IMR-90 (cell line): ENCODE data around the gene KLHL41. TPM values are rescaled to one million over a fixed set of nuclear protein-coding genes. Genes with fewer than 3 reads are reported as not detected.

Source experiments
- ATAC-seq: fragments of 200-7000 bp; cut with Tn5 transposase; 2 replicates; pipeline ENCODE4 v1.9.1; 2020; ENCODE audit warnings: low read depth, mild to moderate bottlenecking, moderate library complexity
- BruUV-seq: library from RNA; stranded (reverse); fragments of 400-500 nt; replicated peaks from 2 replicates; lab custom pipeline; 2021; lab: Mats Ljungman, UMichigan
- CTCF ChIA-PET: fragments of 300-600 bp; formaldehyde crosslinking; extraction: SDS; loops from one replicate; lab custom pipeline; 2021; ENCODE audit warnings: antibody characterized with exemption; lab: Yijun Ruan, JAX
- POLR2A ChIA-PET: fragments of 300-600 bp; sonication (Branson Sonifier 250); formaldehyde crosslinking; loops from one replicate; lab custom pipeline; 2022; ENCODE audit warnings: antibody characterized with exemption; ENCODE audit not compliant: unreplicated experiment; lab: Charles Lee
- DNase-seq: peaks from one replicate; pipeline ENCODE4 v3.0.0; 2013
- H2AFZ ChIP-seq: replicated peaks from 2 replicates; pipeline ENCODE3; 2013; ENCODE audit warnings: low read length, mild to moderate bottlenecking; ENCODE audit not compliant: poor library complexity
- H2AK5ac ChIP-seq: 2 replicates; pipeline ENCODE4 v1.6.1; 2013; ENCODE audit warnings: low read depth, low read length, inconsistent platforms
- H2AK9ac ChIP-seq: replicated peaks from 2 replicates; pipeline ENCODE3; 2013; ENCODE audit warnings: mild to moderate bottlenecking, low read depth, low read length, moderate library complexity; ENCODE audit not compliant: poor library complexity
- H2BK120ac ChIP-seq: 2 replicates; pipeline ENCODE4 v1.6.1; 2013; ENCODE audit warnings: low read depth, low read length, inconsistent platforms
- H2BK15ac ChIP-seq: 3 replicates; pipeline ENCODE4 v1.6.1; 2013; ENCODE audit warnings: low read depth, low read length, inconsistent platforms
- H2BK20ac ChIP-seq: 2 replicates; pipeline ENCODE4 v1.6.1; 2013; ENCODE audit warnings: low read depth, mild to moderate bottlenecking, inconsistent platforms, low read length, moderate library complexity
- H2BK5ac ChIP-seq: 2 replicates; pipeline ENCODE4 v1.6.1; 2013; ENCODE audit warnings: mild to moderate bottlenecking, low read depth, low read length, inconsistent platforms; ENCODE audit not compliant: poor library complexity, severe bottlenecking
- H3K14ac ChIP-seq: replicated peaks from 2 replicates; pipeline ENCODE4 v1.6.1; 2013; ENCODE audit warnings: low read depth, low read length, inconsistent platforms
- H3K18ac ChIP-seq: 2 replicates; pipeline ENCODE4 v1.6.1; 2013; ENCODE audit warnings: low read depth, low read length, control low read depth
- H3K23ac ChIP-seq: 2 replicates; pipeline ENCODE4 v1.6.1; 2013; ENCODE audit warnings: low read depth, low read length, inconsistent platforms
- H3K27ac ChIP-seq: 2 replicates; pipeline ENCODE4 v1.5.1; 2013; ENCODE audit warnings: mild to moderate bottlenecking, control low read depth, low read length; ENCODE audit not compliant: insufficient read depth
- H3K27me3 ChIP-seq: 2 replicates; pipeline ENCODE4 v1.6.1; 2013; ENCODE audit warnings: low read length; ENCODE audit not compliant: control insufficient read depth, insufficient read depth
- H3K36me3 ChIP-seq: 2 replicates; pipeline ENCODE4 v1.6.1; 2013; ENCODE audit warnings: low read length, mixed read lengths; ENCODE audit not compliant: control insufficient read depth, insufficient read depth
- H3K4ac ChIP-seq: 2 replicates; pipeline ENCODE4 v1.6.1; 2013; ENCODE audit warnings: low read depth, low read length, inconsistent platforms
- H3K4me1 ChIP-seq: 2 replicates; pipeline ENCODE4 v1.6.1; 2013; ENCODE audit warnings: low read length, mixed read lengths; ENCODE audit not compliant: control insufficient read depth, insufficient read depth
- H3K4me2 ChIP-seq: 2 replicates; pipeline ENCODE4 v1.6.1; 2013; ENCODE audit warnings: low read depth, mild to moderate bottlenecking, control low read depth, low read length, moderate library complexity
- H3K4me3 ChIP-seq: 2 replicates; pipeline ENCODE4 v1.5.1; 2013; ENCODE audit warnings: low read depth, mild to moderate bottlenecking, control low read depth, low read length, moderate library complexity; ENCODE audit not compliant: insufficient read depth
- H3K56ac ChIP-seq: 2 replicates; pipeline ENCODE4 v1.6.1; 2013; ENCODE audit warnings: low read length, inconsistent platforms; ENCODE audit not compliant: insufficient read depth; ENCODE audit errors: extremely low read depth
- H3K79me1 ChIP-seq, 2 experiments: 2 replicates each; pipeline ENCODE4 v1.6.1; 2013; ENCODE audit warnings: low read length in 2 of 2, inconsistent platforms in 1 of 2, low read depth in 1 of 2
- H3K9ac ChIP-seq: 2 replicates; pipeline ENCODE4 v1.6.1; 2013; ENCODE audit warnings: low read depth, low read length, control low read depth
- H3K9me1 ChIP-seq: 2 replicates; pipeline ENCODE4 v1.6.1; 2013; ENCODE audit warnings: low read length, inconsistent platforms; ENCODE audit not compliant: insufficient read depth
- H3K9me3 ChIP-seq: 2 replicates; pipeline ENCODE4 v1.6.1; 2013; ENCODE audit warnings: low read length; ENCODE audit not compliant: control insufficient read depth, insufficient read depth
- H4K20me1 ChIP-seq: 2 replicates; pipeline ENCODE4 v1.6.1; 2013; ENCODE audit warnings: low read length, inconsistent platforms; ENCODE audit not compliant: insufficient read depth
- H4K5ac ChIP-seq: 2 replicates; pipeline ENCODE4 v1.6.1; 2013; ENCODE audit warnings: mild to moderate bottlenecking, low read depth, low read length, control low read depth
- H4K8ac ChIP-seq, 2 experiments: 2 replicates each; pipeline ENCODE4 v1.6.1; 2013; ENCODE audit warnings: low read depth in 2 of 2, low read length in 2 of 2, control low read depth in 1 of 2, inconsistent platforms in 1 of 2
- H4K91ac ChIP-seq: 2 replicates; pipeline ENCODE4 v1.6.1; 2013; ENCODE audit warnings: low read depth, low read length, inconsistent platforms; ENCODE audit not compliant: insufficient read depth
- BHLHE40 ChIP-seq: fragments of 150-350 bp; IDR thresholded peaks from 2 replicates; pipeline ENCODE4 v1.6.1; 2016; ENCODE audit warnings: mild to moderate bottlenecking, low read depth, low read length
- CEBPB ChIP-seq: IDR thresholded peaks from 2 replicates; pipeline ENCODE4 v1.6.1; 2012; ENCODE audit warnings: low read depth, low read length, improper control_type of control experiment
- CHD1 ChIP-seq: IDR thresholded peaks from 2 replicates; pipeline ENCODE4 v1.6.1; 2012; ENCODE audit warnings: low read depth, low read length, improper control_type of control experiment
- CTCF ChIP-seq: conservative IDR thresholded peaks from 2 replicates; pipeline ENCODE4 v1.5.1; 2012; ENCODE audit warnings: mild to moderate bottlenecking, low read depth, low read length, improper control_type of control experiment
- ELK1 ChIP-seq: fragments of 150-350 bp; IDR thresholded peaks from 2 replicates; pipeline ENCODE4 v1.6.1; 2016; ENCODE audit warnings: low read depth, mild to moderate bottlenecking, low read length, moderate library complexity, borderline replicate concordance
- FOS ChIP-seq: fragments of 150-350 bp; IDR thresholded peaks from 2 replicates; pipeline ENCODE4 v1.6.1; 2016; ENCODE audit warnings: low read depth, low read length
- MAFK ChIP-seq: IDR thresholded peaks from 2 replicates; pipeline ENCODE4 v1.6.1; 2012; ENCODE audit warnings: low read depth, low read length, improper control_type of control experiment
- MAZ ChIP-seq: IDR thresholded peaks from 2 replicates; pipeline ENCODE4 v1.6.1; 2012; ENCODE audit warnings: low read depth, mild to moderate bottlenecking, low read length, improper control_type of control experiment, moderate library complexity, borderline replicate concordance
- MXI1 ChIP-seq: IDR thresholded peaks from 2 replicates; pipeline ENCODE4 v1.6.1; 2012; ENCODE audit warnings: low read depth, mild to moderate bottlenecking, low read length, moderate library complexity, borderline replicate concordance
- NFE2L2 ChIP-seq: fragments of 150-350 bp; IDR thresholded peaks from 2 replicates; pipeline ENCODE4 v1.6.1; 2016; ENCODE audit warnings: low read depth, mild to moderate bottlenecking, low read length
- POLR2A ChIP-seq: IDR thresholded peaks from 2 replicates; pipeline ENCODE4 v1.6.1; 2012; ENCODE audit warnings: mild to moderate bottlenecking, low read depth, low read length
- RAD21 ChIP-seq: IDR thresholded peaks from 2 replicates; pipeline ENCODE4 v1.6.1; 2012; ENCODE audit warnings: low read length, improper control_type of control experiment
- RCOR1 ChIP-seq: IDR thresholded peaks from 2 replicates; pipeline ENCODE4 v1.6.1; 2012; ENCODE audit warnings: mild to moderate bottlenecking, low read length, improper control_type of control experiment; ENCODE audit not compliant: insufficient replicate concordance
- RFX5 ChIP-seq: IDR thresholded peaks from 2 replicates; pipeline ENCODE4 v1.8.0; 2012; ENCODE audit warnings: low read depth, mild to moderate bottlenecking, low read length, moderate library complexity
- SMC3 ChIP-seq: fragments of 150-350 bp; IDR thresholded peaks from 2 replicates; pipeline ENCODE4 v1.6.1; 2016; ENCODE audit warnings: low read depth, mild to moderate bottlenecking, antibody characterized with exemption, low read length, moderate library complexity
- USF2 ChIP-seq: fragments of 150-350 bp; IDR thresholded peaks from 2 replicates; pipeline ENCODE4 v1.6.1; 2017; ENCODE audit warnings: mild to moderate bottlenecking, antibody characterized with exemption, low read length, low read depth
- WGBS, 2 experiments: methylation state at CpG; one replicate each; pipeline versions ENCODE4 v1.1.5 to v1.1.7; 2013; ENCODE audit warnings: missing lambda C conversion rate in 2 of 2; ENCODE audit not compliant: insufficient read length in 1 of 2; ENCODE audit errors: extremely low coverage in 2 of 2; 5-methylcytosine and 5-hydroxymethylcytosine counted together
- dilution Hi-C: fragments of 300-500 bp; cut with HindIII; formaldehyde crosslinking; loops from one replicate; pipeline ENCODE4 v1.14.3; 2018; ENCODE audit warnings: low sequenced_read_pairs; ENCODE audit not compliant: unreplicated experiment
- in situ Hi-C: fragments of 300-500 bp; cut with MboI; formaldehyde crosslinking; loops from 3 replicates; pipeline ENCODE4 v1.14.3; 2019; ENCODE audit warnings: low sequenced_read_pairs, inconsistent platforms, mixed read lengths
- intact Hi-C: fragments of 100-400 bp; cut with micrococcal nuclease; formaldehyde crosslinking; loops from 2 replicates; pipeline ENCODE4 v1.10.0; 2022
- polyA plus RNA-seq, 3 experiments: library from polyadenylated mRNA; depleted of rRNA; stranded (reverse); fragments of >200 nt; gene quantifications; 2 replicates each; pipeline ENCODE4 v1.2.3, GENCODE V29; 2012; ENCODE audit warnings: low replicate concordance in 1 of 3
- total RNA-seq: library from RNA; depleted of rRNA; stranded (reverse); fragments of >200 nt; gene quantifications from 2 replicates; pipeline ENCODE4 v1.2.3, GENCODE V29; 2012

KLHL41 gene
- total and polyA plus RNA-seq, 2 of the 4 experiments (the other 2 are of a cell fraction), result 0.10 to 0.18 TPM

GRCh38 chr2:169569948-169570347, 60.4 kb downstream of the KLHL41 start:
- peaks cover 0 to 20% of the 10 kb centered on the region in 2 experiments; a peak in 3 of 4 replicates for H3K79me1 ChIP-seq
- TF ChIP-seq RCOR1 (no peak), CEBPB (no peak), MAZ (no peak), MXI1 (no peak), MAFK (no peak), CTCF (no peak), CHD1 (no peak), RFX5 (no peak), RAD21 (no peak), BHLHE40 (no peak), SMC3 (no peak), NFE2L2 (no peak), ELK1 (no peak), USF2 (no peak), POLR2A (no peak), FOS (no peak)
- dilution Hi-C loops (no loop called here), in situ Hi-C loops (no loop called here), intact Hi-C loops (loop anchor here (10.0 kb wide), 1 partner anchor 225 kb away; the partner anchor contains the start of gene SSB)
- H3K9me1 ChIP-seq, result no peaks in the 10 kb centered on the region
- H3K56ac ChIP-seq, result no peak overlapping the region
- BruUV-seq, result no TSS peak
- no peak for DNase-seq
- H4K20me1 ChIP-seq, result no peaks in the 10 kb centered on the region
- no peak overlapping the region for H2BK120ac ChIP-seq
- H4K5ac ChIP-seq, result no peak overlapping the region
- H3K4me1 ChIP-seq, result no peaks in the 10 kb centered on the region
- POLR2A ChIA-PET, result no interaction called here
- no peak overlapping the region for H2BK5ac ChIP-seq
- H2AK9ac ChIP-seq, result no peak overlapping the region
- no peak overlapping the region for H3K4me3 ChIP-seq
- H3K27me3 ChIP-seq, result no peaks in the 10 kb centered on the region
- no peak for ATAC-seq
- no peak overlapping the region for H3K4me2 ChIP-seq
- no peaks in the 10 kb centered on the region for H3K36me3 ChIP-seq
- H3K14ac ChIP-seq, result no peak overlapping the region
- no peak overlapping the region for H3K18ac ChIP-seq
- H3K4ac ChIP-seq, result no peak overlapping the region
- no peak overlapping the region for H3K9ac ChIP-seq
- no peak overlapping the region for H2BK15ac ChIP-seq
- no peaks in the 10 kb centered on the region for H3K9me3 ChIP-seq
- no peak overlapping the region for H2AFZ ChIP-seq
- 100% methylated on average over 2 of the region's 2 CpGs; no CpG with 5 or more reads in 1 of the 2 experiments for WGBS, 2 experiments
- H2AK5ac ChIP-seq, result no peak overlapping the region
- no peak overlapping the region for H4K8ac ChIP-seq
- no peak overlapping the region for H3K23ac ChIP-seq
- H4K91ac ChIP-seq, result no peak overlapping the region
- CTCF ChIA-PET, result interaction anchor here (1.1 kb wide), 1 partner anchor 90 kb away, joined by 4 read pairs; no protein-coding TSS in a partner anchor
- no peak overlapping the region for H2BK20ac ChIP-seq
- H3K27ac ChIP-seq, result no peak overlapping the region
